B cell (primary cell): ENCODE measurements around the gene CRYAA. TPM values are rescaled to one million over a fixed set of nuclear protein-coding genes. Genes with fewer than 3 reads are reported as not detected.

Experiments used
- ATAC-seq: fragments of 200-7000 bp; cut with Tn5 transposase; one replicate; pipeline ENCODE4 v1.10.0; 2021; ENCODE audit warnings: low read depth, mild to moderate bottlenecking, moderate number of reproducible peaks, moderate library complexity
- CTCF ChIA-PET: fragments of 350-600 bp; sonication (Branson Sonifier 250); formaldehyde crosslinking; loops from one replicate; lab custom pipeline; 2021; ENCODE audit warnings: antibody characterized with exemption, inconsistent platforms; lab: Charles Lee
- POLR2A ChIA-PET: fragments of 350-600 bp; sonication (Branson Sonifier 250); formaldehyde crosslinking; loops from one replicate; lab custom pipeline; 2021; ENCODE audit warnings: antibody characterized with exemption; lab: Charles Lee
- DNase-seq: peaks from one replicate; pipeline ENCODE4 v3.0.0; 2013
- H2AFZ ChIP-seq: 2 replicates; pipeline ENCODE4 v1.6.1; 2012; ENCODE audit warnings: mild to moderate bottlenecking, low read depth, low read length; ENCODE audit not compliant: insufficient read depth, poor library complexity, severe bottlenecking
- H3K27ac ChIP-seq, 2 donors: 1 replicate in 1 of 2; 2 replicates in 1 of 2; pipeline ENCODE4 v1.5.1; 2012 to 2013; ENCODE audit warnings: low read length in 2 of 2, mild to moderate bottlenecking in 2 of 2, moderate library complexity in 1 of 2
- H3K27me3 ChIP-seq, 4 experiments: fragments of 200-600 bp in 1 of 4; sonication (generic) in 1 of 4; replicated peaks in 1 of 4; 1 replicate in 2 of 4; 2 replicates in 2 of 4; pipeline versions ENCODE4 v1.6.1 to v1.7.0; 2013 to 2016; ENCODE audit warnings: low read length in 3 of 4, mild to moderate bottlenecking in 2 of 4, mixed read lengths in 1 of 4, moderate library complexity in 1 of 4; ENCODE audit not compliant: insufficient read depth in 4 of 4, control insufficient read depth in 3 of 4; ENCODE audit errors: control extremely low read depth in 1 of 4
- H3K36me3 ChIP-seq, 2 experiments: replicated peaks in 1 of 2; 1 replicate in 1 of 2; 2 replicates in 1 of 2; pipeline versions ENCODE4 v1.6.1 to v1.7.1; 2013; ENCODE audit warnings: low read length in 1 of 2; ENCODE audit not compliant: insufficient read depth in 2 of 2, control insufficient read depth in 1 of 2; ENCODE audit errors: control extremely low read depth in 1 of 2, extremely low read depth in 1 of 2
- H3K4me1 ChIP-seq, 2 donors: fragments of 200-600 bp in 1 of 2; sonication (generic) in 1 of 2; 1 replicate in 1 of 2; 2 replicates in 1 of 2; pipeline versions ENCODE4 v1.5.1 to v1.6.1; 2013 to 2017; ENCODE audit warnings: low read length in 2 of 2; ENCODE audit not compliant: control insufficient read depth in 2 of 2, insufficient read depth in 2 of 2
- H3K4me2 ChIP-seq: replicated peaks from 2 replicates; pipeline ENCODE3; 2012; ENCODE audit warnings: mild to moderate bottlenecking, low read depth, low read length; ENCODE audit not compliant: poor library complexity, severe bottlenecking
- H3K4me3 ChIP-seq, 5 experiments: fragments of 200-600 bp in 1 of 5; sonication (generic) in 1 of 5; 1 replicate in 3 of 5; 2 replicates in 2 of 5; pipeline versions ENCODE4 v1.5.1 to v1.7.0; 2011 to 2016; ENCODE audit warnings: low read length in 4 of 5, mild to moderate bottlenecking in 4 of 5, low read depth in 2 of 5, control low read depth in 1 of 5, moderate library complexity in 1 of 5; ENCODE audit not compliant: insufficient read depth in 1 of 5; ENCODE audit errors: control extremely low read depth in 1 of 5, extremely low read depth in 1 of 5
- H3K79me2 ChIP-seq: fragments of 200-600 bp; sonication (generic); one replicate; pipeline ENCODE4 v1.6.0; 2016; ENCODE audit warnings: low read length; ENCODE audit not compliant: control insufficient read depth, insufficient read depth
- H3K9ac ChIP-seq: fragments of 200-600 bp; sonication (generic); 2 replicates; pipeline ENCODE4 v1.6.1; 2017; ENCODE audit warnings: mild to moderate bottlenecking, low read length, moderate library complexity
- H3K9me3 ChIP-seq, 3 donors: one replicate each; pipeline versions ENCODE4 v1.6.1 to v1.7.1; 2013; ENCODE audit warnings: low read length in 2 of 3; ENCODE audit not compliant: control insufficient read depth in 2 of 3, insufficient read depth in 1 of 3; ENCODE audit errors: control extremely low read depth in 1 of 3
- H4K20me1 ChIP-seq: 2 replicates; pipeline ENCODE4 v1.6.0; 2012; ENCODE audit warnings: mild to moderate bottlenecking, low read length; ENCODE audit not compliant: insufficient read depth, control insufficient read depth, poor library complexity, severe bottlenecking
- H3K27ac Mint-ChIP-seq: one replicate; pipeline ENCODE4 v1.8.0; 2021; ENCODE audit warnings: mixed read lengths
- H3K27me3 Mint-ChIP-seq: one replicate; pipeline ENCODE4 v1.8.0; 2021; ENCODE audit warnings: mixed read lengths
- H3K4me1 Mint-ChIP-seq: one replicate; pipeline ENCODE4 v1.8.0; 2021; ENCODE audit warnings: mixed read lengths
- H3K4me3 Mint-ChIP-seq: one replicate; pipeline ENCODE4 v1.8.0; 2021; ENCODE audit warnings: mixed read lengths
- H3K9me3 Mint-ChIP-seq: one replicate; pipeline ENCODE4 v1.8.0; 2022; ENCODE audit warnings: mixed read lengths; ENCODE audit not compliant: insufficient read depth
- EZH2 ChIP-seq: IDR thresholded peaks from 2 replicates; pipeline ENCODE4 v1.6.1; 2012; ENCODE audit warnings: borderline replicate concordance, low read depth, mild to moderate bottlenecking, moderate library complexity, low read length; ENCODE audit not compliant: insufficient read depth, poor library complexity, severe bottlenecking
- WGBS: methylation state at CpG from one replicate; pipeline ENCODE4 v1.1.5; 2013; ENCODE audit warnings: missing lambda C conversion rate; ENCODE audit not compliant: insufficient coverage; 5-methylcytosine and 5-hydroxymethylcytosine counted together
- intact Hi-C: fragments of 100-400 bp; cut with micrococcal nuclease; formaldehyde crosslinking; loops from one replicate; pipeline ENCODE4 v1.10.0; 2022
- polyA plus RNA-seq: library from polyadenylated mRNA; depleted of rRNA; stranded (reverse); fragments of >200 nt; gene quantifications from 2 replicates; pipeline ENCODE4 v1.2.3, GENCODE V29; 2012
- total RNA-seq, 2 donors: library from RNA; stranded (reverse); fragments of 120-200 nt in 1 of 2; gene quantifications; 1 replicate in 1 of 2; 2 replicates in 1 of 2; pipeline versions ENCODE4 v1.2.3 to v1.2.4, GENCODE V29; 2013 to 2022
- TF ChIP-seq, protein P1 (sequence below): fragments of 200-600 bp; IDR thresholded peaks from one replicate; pipeline ENCODE4 v1.8.0; 2022; ENCODE audit warnings: antibody characterized with exemption, mild to moderate bottlenecking

CRYAA gene
- total and polyA plus RNA-seq, 2 donors (not counting 1 experiment from before 2014, with no cell fraction given) = not detected

DNA sequence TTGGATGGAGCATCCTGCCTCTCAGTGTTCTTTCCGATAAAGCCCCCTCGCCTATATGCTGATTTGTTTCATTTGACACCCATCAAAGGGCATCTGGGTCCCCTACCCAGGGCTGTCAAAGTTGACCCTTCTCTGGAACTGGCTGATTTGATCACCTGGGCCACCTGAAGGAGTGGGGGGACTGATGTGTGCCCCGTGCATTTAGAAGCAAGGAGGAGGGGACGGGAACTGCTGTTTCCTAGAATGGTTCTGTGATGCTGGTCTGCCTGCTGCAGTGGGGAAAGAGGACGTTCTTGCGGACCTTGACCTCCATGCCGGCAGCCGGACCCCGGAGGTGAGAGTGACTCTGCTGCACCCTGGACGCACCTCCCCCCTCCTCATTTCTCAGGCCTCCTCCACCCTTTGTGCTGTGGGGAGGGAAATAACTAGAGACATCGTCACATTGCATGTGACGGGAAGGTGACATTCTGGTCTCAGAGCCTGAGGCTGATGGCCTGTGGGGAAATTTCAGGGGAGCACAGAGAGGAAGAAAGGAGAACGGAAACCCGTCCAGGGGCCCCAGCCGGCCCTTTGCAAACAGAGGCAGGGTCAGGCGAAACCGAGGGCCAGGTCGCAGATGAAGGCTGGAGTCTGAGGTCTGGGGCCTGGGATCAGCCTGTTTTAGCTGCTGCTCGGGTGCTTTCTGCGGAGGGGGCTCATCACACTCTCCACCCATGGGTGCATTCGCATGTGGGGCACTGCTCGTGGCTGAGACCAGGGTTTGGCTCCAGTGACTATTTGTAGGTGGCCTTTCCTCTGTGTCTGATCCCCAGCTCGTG is 25.7 kb downstream of the CRYAA start:
- CTCF ChIA-PET = no interaction called here
- H2AFZ ChIP-seq = no peak overlapping the region
- H3K9ac ChIP-seq = no peak overlapping the region
- Mint-ChIP-seq H3K9me3 (peaks cover 8% of the 10 kb centered on the region), H3K27me3 (peaks cover 46% of the 10 kb centered on the region), H3K4me3 (no peak overlapping the region), H3K27ac (peak overlapping the region; percentile 6), H3K4me1 (peaks cover 24% of the 10 kb centered on the region)
- H3K4me2 ChIP-seq = no peak overlapping the region
- no peaks in the 10 kb centered on the region for H3K36me3 ChIP-seq
- H3K27ac ChIP-seq = no peak overlapping the region
- DNase-seq (no peak), ATAC-seq (no peak)
- H3K9me3 ChIP-seq = peaks cover 4 to 11% (median 8%) of the 10 kb centered on the region in 3 donors
- no peaks in the 10 kb centered on the region for H3K79me2 ChIP-seq
- intact Hi-C loops = no loop called here
- POLR2A ChIA-PET = no interaction called here
- TF ChIP-seq EZH2 = no peak
- TF ChIP-seq, protein P1, sequence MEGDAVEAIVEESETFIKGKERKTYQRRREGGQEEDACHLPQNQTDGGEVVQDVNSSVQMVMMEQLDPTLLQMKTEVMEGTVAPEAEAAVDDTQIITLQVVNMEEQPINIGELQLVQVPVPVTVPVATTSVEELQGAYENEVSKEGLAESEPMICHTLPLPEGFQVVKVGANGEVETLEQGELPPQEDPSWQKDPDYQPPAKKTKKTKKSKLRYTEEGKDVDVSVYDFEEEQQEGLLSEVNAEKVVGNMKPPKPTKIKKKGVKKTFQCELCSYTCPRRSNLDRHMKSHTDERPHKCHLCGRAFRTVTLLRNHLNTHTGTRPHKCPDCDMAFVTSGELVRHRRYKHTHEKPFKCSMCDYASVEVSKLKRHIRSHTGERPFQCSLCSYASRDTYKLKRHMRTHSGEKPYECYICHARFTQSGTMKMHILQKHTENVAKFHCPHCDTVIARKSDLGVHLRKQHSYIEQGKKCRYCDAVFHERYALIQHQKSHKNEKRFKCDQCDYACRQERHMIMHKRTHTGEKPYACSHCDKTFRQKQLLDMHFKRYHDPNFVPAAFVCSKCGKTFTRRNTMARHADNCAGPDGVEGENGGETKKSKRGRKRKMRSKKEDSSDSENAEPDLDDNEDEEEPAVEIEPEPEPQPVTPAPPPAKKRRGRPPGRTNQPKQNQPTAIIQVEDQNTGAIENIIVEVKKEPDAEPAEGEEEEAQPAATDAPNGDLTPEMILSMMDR = no peak
- H3K27me3 ChIP-seq = peaks cover 0 to 15% (median 7%) of the 10 kb centered on the region in 4 experiments
- 59% methylated on average over 17 of the region's 23 CpGs for WGBS
- H3K4me1 ChIP-seq = peaks cover 6 to 20% of the 10 kb centered on the region in 2 donors
- no peak overlapping the region for H3K4me3 ChIP-seq
- H4K20me1 ChIP-seq = no peaks in the 10 kb centered on the region
